Right lobe of liver (tissue), 4 donors: Measurements from ENCODE around the gene SERP1.

Experiments
- POLR2A ChIP-seq: fragments of 450-650 bp; IDR thresholded peaks from one replicate; pipeline ENCODE4 v1.6.1; 2017; ENCODE audit warnings: antibody characterized with exemption, mild to moderate bottlenecking
- TF ChIP-seq, protein P1 (sequence below), 4 donors: fragments of 200-600 bp in 3 of 4; fragments of 450-650 bp in 1 of 4; IDR thresholded peaks; one replicate each; pipeline versions ENCODE4 v1.5.1 to v1.8.0; 2016 to 2022; ENCODE audit warnings: antibody characterized with exemption in 4 of 4, mild to moderate bottlenecking in 2 of 4
- donor health status: DM: no; HTN: no; CAD: no.
- donor health status: DM: no; HTN: no; CAD: no.
- donor health status: DM: no; HTN: yes; CAD: no.

DNA sequence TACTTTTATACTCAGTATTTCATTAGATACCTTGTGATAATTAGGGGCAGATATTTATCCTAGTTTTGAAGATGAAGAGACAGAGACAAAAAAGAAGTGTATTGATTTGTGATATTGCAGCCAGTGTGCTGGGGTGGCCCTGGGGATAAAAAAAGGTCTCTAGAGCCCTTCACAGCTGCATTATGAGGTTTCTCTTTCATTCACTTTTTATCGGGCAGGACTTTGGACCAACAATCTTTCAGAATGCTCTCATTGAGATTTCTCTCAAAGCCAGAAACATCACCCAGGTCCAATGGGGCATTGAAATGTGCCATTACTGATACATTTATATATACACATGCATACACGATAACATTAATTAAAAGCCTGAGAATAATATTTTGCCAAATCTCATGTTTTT is 36.3 kb upstream of the SERP1 start:
- TF ChIP-seq, protein P1, sequence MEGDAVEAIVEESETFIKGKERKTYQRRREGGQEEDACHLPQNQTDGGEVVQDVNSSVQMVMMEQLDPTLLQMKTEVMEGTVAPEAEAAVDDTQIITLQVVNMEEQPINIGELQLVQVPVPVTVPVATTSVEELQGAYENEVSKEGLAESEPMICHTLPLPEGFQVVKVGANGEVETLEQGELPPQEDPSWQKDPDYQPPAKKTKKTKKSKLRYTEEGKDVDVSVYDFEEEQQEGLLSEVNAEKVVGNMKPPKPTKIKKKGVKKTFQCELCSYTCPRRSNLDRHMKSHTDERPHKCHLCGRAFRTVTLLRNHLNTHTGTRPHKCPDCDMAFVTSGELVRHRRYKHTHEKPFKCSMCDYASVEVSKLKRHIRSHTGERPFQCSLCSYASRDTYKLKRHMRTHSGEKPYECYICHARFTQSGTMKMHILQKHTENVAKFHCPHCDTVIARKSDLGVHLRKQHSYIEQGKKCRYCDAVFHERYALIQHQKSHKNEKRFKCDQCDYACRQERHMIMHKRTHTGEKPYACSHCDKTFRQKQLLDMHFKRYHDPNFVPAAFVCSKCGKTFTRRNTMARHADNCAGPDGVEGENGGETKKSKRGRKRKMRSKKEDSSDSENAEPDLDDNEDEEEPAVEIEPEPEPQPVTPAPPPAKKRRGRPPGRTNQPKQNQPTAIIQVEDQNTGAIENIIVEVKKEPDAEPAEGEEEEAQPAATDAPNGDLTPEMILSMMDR (IDR thresholded peaks at IDR 0.05), result no peak
- TF ChIP-seq POLR2A, result no peak
